HG02870 (cell line): ENCODE measurements around the gene INPP5A.
"Not testable (repeated sequence)": the region's sequence is repeated elsewhere in the genome, so short reads cannot be mapped to it uniquely, and the experiment has no call there.

Experiments used
- ATAC-seq: cut with Tn5 transposase; IDR thresholded peaks from one replicate; pipeline ENCODE4 v1.9.1; 2021; ENCODE audit warnings: mild to moderate bottlenecking, moderate library complexity; ENCODE audit not compliant: unreplicated experiment

Gene INPP5A

GRCh38 chr10:132537684-132538001 lies at the start of gene INPP5A:
TSS of gene INPP5A (plus strand) at chr10:132537787. CDS start at chr10:132538097, 310 bp downstream.
- ATAC-seq = no peak

- no peak for ATAC-seq
Measured at GRCh38 chr10:132488231-132488821, 49.3 kb upstream of the INPP5A start.

- no peak for ATAC-seq
Measured at GRCh38 chr10:132489053-132489703, 48.4 kb upstream of the INPP5A start.

- no peak for ATAC-seq
Measured at GRCh38 chr10:132489704-132490534, 47.7 kb upstream of the INPP5A start.

- not testable (repeated sequence) for ATAC-seq
Measured at GRCh38 chr10:132491534-132491933, 46.1 kb upstream of the INPP5A start.

GRCh38 chr10:132492323-132493025 lies 45.1 kb upstream of the INPP5A start:
- ATAC-seq = no peak

GRCh38 chr10:132493246-132493755 lies 44.3 kb upstream of the INPP5A start:
- ATAC-seq = no peak

GRCh38 chr10:132493756-132494290 lies 43.8 kb upstream of the INPP5A start:
- ATAC-seq = no peak

- no peak for ATAC-seq
Measured at GRCh38 chr10:132494866-132495630, 42.5 kb upstream of the INPP5A start.

- no peak for ATAC-seq
Measured at GRCh38 chr10:132496360-132497062, 41.1 kb upstream of the INPP5A start.

- no peak for ATAC-seq
Measured at GRCh38 chr10:132497063-132497680, 40.4 kb upstream of the INPP5A start.

- no peak for ATAC-seq
Measured at GRCh38 chr10:132497861-132498561, 39.6 kb upstream of the INPP5A start.

- no peak for ATAC-seq
Measured at GRCh38 chr10:132498562-132499366, 38.8 kb upstream of the INPP5A start.

GRCh38 chr10:132499367-132499685 lies 38.3 kb upstream of the INPP5A start:
- no peak for ATAC-seq

- no peak for ATAC-seq
Measured at GRCh38 chr10:132500781-132501415, 36.7 kb upstream of the INPP5A start.

- ATAC-seq = no peak
Measured at GRCh38 chr10:132502544-132503300, 34.9 kb upstream of the INPP5A start.
